Heart right ventricle (tissue), 16 donors: ENCODE measurements around the gene SEC16A. TPM values are rescaled to one million over a fixed set of nuclear protein-coding genes. Genes with fewer than 3 reads are reported as not detected.

Experiments used
- ATAC-seq, 8 donors: fragments of 200-7000 bp; cut with Tn5 transposase; one replicate each; pipeline ENCODE4 v1.9.1; 2020; ENCODE audit warnings: mild to moderate bottlenecking in 8 of 8, moderate library complexity in 8 of 8, moderate number of reproducible peaks in 1 of 8
- DNase-seq, 2 donors: peaks; one replicate each; pipeline ENCODE4 v3.0.0-alpha.2; 2020
- H3K27ac ChIP-seq, 10 donors: fragments of 200-600 bp; sonication (generic) in 2 of 10; one replicate each; pipeline versions ENCODE4 v1.5.0 to v1.8.0; 2020 to 2022; ENCODE audit warnings: mild to moderate bottlenecking in 3 of 10
- H3K27me3 ChIP-seq, 7 donors: fragments of 200-600 bp; one replicate each; pipeline ENCODE4 v1.8.0; 2021 to 2022; ENCODE audit warnings: mild to moderate bottlenecking in 2 of 7
- H3K36me3 ChIP-seq, 9 donors: fragments of 200-600 bp; sonication (generic) in 1 of 9; one replicate each; pipeline versions ENCODE4 v1.5.0 to v1.8.0; 2020 to 2022; ENCODE audit warnings: mild to moderate bottlenecking in 2 of 9
- H3K4me1 ChIP-seq, 9 donors: fragments of 200-600 bp; sonication (generic) in 1 of 9; one replicate each; pipeline versions ENCODE4 v1.5.0 to v1.8.0; 2020 to 2022; ENCODE audit warnings: mild to moderate bottlenecking in 4 of 9
- H3K4me3 ChIP-seq, 10 donors: fragments of 200-600 bp; sonication (generic) in 2 of 10; one replicate each; pipeline versions ENCODE4 v1.5.0 to v1.8.0; 2020 to 2022; ENCODE audit warnings: mild to moderate bottlenecking in 7 of 10, moderate library complexity in 2 of 10
- H3K9me3 ChIP-seq, 11 donors: fragments of 200-600 bp in 10 of 11; sonication (generic) in 2 of 11; one replicate each; pipeline versions ENCODE4 v1.5.0 to v1.8.0; 2013 to 2022; ENCODE audit warnings: mild to moderate bottlenecking in 2 of 11, control low read depth in 1 of 11, moderate library complexity in 1 of 11
- WGBS, 2 donors: extraction: QIAGEN DNeasy Blood & Tissue Kit; methylation state at CpG; one replicate each; pipeline ENCODE4 v1.1.7; 2013; ENCODE audit warnings: inconsistent platforms in 1 of 2; 5-methylcytosine and 5-hydroxymethylcytosine counted together
- intact Hi-C, 10 donors: fragments of 100-400 bp; cut with DNase I; formaldehyde crosslinking; loops; one replicate each; pipeline versions ENCODE4 v1.11.1 to v1.14.2; 2022
- polyA plus RNA-seq, 2 donors: library from polyadenylated mRNA; stranded (reverse); fragments of 200-250 nt; gene quantifications; one replicate each; pipeline ENCODE4 v1.2.3, GENCODE V29; 2013
- total RNA-seq, 10 donors: library from RNA; stranded (reverse); fragmentation: NEBNext Ultra II Directional in 3 of 10; extraction: Animal tissue kit (Norgen Biotek cat#: 25700) in 3 of 10; gene quantifications; one replicate each; pipeline versions ENCODE4 v1.2.1 to v1.2.4, GENCODE V29; 2021 to 2023
- TF ChIP-seq, protein P1 (sequence below), 9 donors: fragments of 200-600 bp; sonication (generic) in 2 of 9; IDR thresholded peaks; one replicate each; pipeline versions ENCODE4 v1.5.0 to v1.8.0; 2021 to 2022; ENCODE audit warnings: antibody characterized with exemption in 9 of 9, mild to moderate bottlenecking in 5 of 9, moderate library complexity in 1 of 9
- donor health status: Arrhythmogenic right ventricular cardiomyopathy.
- donor health status: ischemic (EF 13 %, LVEDD 7.1; RV severe dilation, severe dysfunction).
- donor health status: healthy with polysubstance abuse.
- donor health status: DM: no; HTN: yes; CAD: no.
- donor health status: DM: no; HTN: no; CAD: no.
- donor health status: ischemic (EF 25% LVEDD 6.9; RV normal size, moderate dysfunction).
- donor health status: ischemic (EF 25% LVEDD 5.7; RV mildly dilated, moderate dysfunction).
- donor health status: healthy.
- donor health status: DM: yes; HTN: yes; CAD: no.
- donor health status: Ischemic cardiomyopathy.
- donor health status: ischemic (EF 35%, LVEDD 5.7; RV mildly dilated, moderate dysfunction).
- donor health status: nonischemic (EF 11% LVEDD 7.7; RV severe dilation, severe dysfunction).
- donor health status: DM: yes; HTN: yes; CAD: no.
- donor health status: PGD.
- donor health status: ischemic (EF 29% LVEDD 5.4; RV normal size, mild dysfunction).
- donor health status: nonischemic (EF 23%, LVEDD 6.1; RV moderate dilation, normal function).

Gene SEC16A
- total and polyA plus RNA-seq, 12 donors, result 21.9 to 35.9 (median 28.6) TPM

DNA sequence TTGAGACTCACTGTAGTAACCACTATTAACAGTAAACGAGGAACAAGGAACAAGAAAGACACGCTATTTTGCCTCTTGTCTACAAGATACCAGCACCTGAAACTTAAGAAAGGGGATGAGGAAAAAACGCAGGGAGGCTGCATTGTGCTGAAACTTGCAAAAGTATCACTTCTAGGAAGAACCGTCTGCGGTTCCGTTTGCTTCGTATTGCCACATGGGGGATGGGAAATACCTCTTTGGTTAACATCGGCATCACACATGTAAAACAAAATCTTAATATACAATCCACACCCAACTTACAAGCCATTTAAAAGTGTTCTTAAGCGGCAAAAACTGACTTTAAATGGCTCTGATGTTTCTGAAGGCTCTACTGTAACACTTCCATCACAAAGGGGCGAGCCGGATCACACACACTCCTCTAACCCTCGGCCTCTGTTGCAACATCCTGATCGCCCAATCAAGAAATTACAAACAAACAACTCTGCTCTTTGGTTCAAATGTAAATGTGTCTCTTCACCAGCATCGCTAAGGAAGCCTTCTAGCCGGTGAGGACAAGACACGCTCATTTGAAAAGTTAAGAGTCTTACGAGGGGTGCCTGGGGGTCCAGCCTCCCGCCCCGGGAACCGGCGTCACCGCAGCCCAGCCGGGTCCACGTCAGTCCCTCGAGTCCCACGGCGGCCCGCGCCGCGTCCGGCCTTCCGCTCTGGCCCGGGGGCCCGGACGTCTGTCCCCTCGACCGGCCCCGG is 621 bp downstream of the SEC16A start:
- TF ChIP-seq, protein P1, sequence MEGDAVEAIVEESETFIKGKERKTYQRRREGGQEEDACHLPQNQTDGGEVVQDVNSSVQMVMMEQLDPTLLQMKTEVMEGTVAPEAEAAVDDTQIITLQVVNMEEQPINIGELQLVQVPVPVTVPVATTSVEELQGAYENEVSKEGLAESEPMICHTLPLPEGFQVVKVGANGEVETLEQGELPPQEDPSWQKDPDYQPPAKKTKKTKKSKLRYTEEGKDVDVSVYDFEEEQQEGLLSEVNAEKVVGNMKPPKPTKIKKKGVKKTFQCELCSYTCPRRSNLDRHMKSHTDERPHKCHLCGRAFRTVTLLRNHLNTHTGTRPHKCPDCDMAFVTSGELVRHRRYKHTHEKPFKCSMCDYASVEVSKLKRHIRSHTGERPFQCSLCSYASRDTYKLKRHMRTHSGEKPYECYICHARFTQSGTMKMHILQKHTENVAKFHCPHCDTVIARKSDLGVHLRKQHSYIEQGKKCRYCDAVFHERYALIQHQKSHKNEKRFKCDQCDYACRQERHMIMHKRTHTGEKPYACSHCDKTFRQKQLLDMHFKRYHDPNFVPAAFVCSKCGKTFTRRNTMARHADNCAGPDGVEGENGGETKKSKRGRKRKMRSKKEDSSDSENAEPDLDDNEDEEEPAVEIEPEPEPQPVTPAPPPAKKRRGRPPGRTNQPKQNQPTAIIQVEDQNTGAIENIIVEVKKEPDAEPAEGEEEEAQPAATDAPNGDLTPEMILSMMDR (IDR thresholded peaks at IDR 0.05), result no peak
- no peaks in the 10 kb centered on the region for H3K9me3 ChIP-seq
- peaks cover 8 to 50% (median 26%) of the 10 kb centered on the region in 9 donors for H3K4me1 ChIP-seq
- H3K36me3 ChIP-seq, result peaks cover 0 to 31% (median 6%) of the 10 kb centered on the region in 9 donors
- no peak for ATAC-seq
- no peaks in the 10 kb centered on the region for H3K27me3 ChIP-seq
- H3K27ac ChIP-seq, result peak overlapping the region; percentile 76 to 100 (median 98)
- intact Hi-C loops, result loop anchor here in 1 of 10 donors (10.0 kb wide), 1 partner anchor 63 kb away; the partner anchor contains the start of gene NOTCH1
- 1% methylated on average over 39 of the region's 39 CpGs for WGBS, 2 donors
- no peak for DNase-seq
- peak overlapping the region; percentile 77 to 96 (median 84) for H3K4me3 ChIP-seq

DNA sequence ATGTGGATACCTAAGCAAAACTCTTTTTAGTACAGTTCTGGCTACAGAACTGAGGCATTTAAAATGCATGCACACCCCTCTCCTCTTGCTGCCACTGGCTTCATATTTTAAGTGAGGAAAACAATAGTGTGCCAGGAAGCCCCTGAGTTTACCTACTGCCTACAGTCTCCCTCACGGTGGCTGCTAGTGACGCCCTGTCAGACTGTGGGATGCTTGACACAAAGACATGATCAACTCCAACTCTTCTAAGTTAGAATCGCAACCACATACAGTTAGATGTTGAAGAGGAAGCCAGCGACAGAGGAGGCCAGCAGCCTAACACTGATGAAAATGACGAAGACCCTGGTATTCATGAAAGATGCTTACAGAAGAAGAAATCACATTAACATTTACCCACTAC is 1.3 kb downstream of the SEC16A start:
- no peak for ATAC-seq

DNA sequence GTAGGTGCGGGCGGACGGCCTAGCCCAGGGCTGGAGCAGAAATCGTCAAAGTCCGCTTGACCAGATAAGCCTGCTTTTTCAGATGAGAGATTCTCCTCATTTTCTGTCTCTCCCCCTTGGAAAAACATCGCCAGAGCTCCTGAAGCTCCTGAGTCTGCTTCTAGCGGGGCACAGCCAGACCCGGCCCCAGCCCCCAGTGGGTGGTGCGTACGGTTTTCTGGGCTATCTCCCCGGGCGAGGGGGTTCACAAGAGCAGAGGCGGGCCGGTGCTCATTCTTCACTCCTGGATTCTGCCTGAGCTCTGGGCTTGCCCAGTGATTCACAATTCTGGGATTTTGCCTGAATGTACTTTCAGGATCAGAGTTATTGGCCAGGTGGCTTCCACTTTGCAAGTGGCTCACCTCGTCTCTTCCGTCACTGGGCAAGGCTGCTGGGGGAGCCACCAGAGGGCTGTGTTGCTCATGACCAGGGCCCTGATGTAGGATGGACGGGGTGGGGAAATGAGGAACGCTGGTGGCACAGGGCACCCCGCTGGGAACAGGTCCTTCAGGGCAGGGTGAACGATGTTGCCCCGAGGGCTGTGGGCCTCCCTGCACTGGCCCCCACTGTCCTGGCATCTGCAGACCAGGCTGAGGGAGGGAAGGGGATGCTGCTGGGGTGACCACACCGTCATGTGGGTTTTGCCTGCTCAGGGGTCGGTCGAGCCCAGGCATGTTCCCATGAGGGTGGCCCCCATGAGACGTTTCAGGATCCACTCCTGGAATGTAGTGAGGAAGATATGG is 6.3 kb downstream of the SEC16A start:
- TF ChIP-seq, protein P1 (IDR thresholded peaks at IDR 0.05), result no peak
- DNase-seq (no peak), ATAC-seq (no peak)
- intact Hi-C loops, result no loop called here
- Histone ChIP-seq H3K36me3 (peaks cover 4 to 88% (median 53%) of the 10 kb centered on the region in 9 donors), H3K9me3 (no peaks in the 10 kb centered on the region), H3K4me1 (peaks cover 0 to 26% (median 8%) of the 10 kb centered on the region in 9 donors), H3K27ac (no peak overlapping the region), H3K27me3 (no peaks in the 10 kb centered on the region), H3K4me3 (no peak overlapping the region)
- WGBS, 2 donors, result 88% methylated on average over 25 of the region's 25 CpGs

More for the DNA sequence above, 1.3 kb downstream of the SEC16A start:
- intact Hi-C loops, result loop anchor here in 1 of 10 donors (10.0 kb wide), 1 partner anchor 63 kb away; the partner anchor contains the start of gene NOTCH1
- WGBS, 2 donors, result 33 to 49% methylated on average over 5 of the region's 5 CpGs
- no peak for DNase-seq
- peak overlapping the region in 9 of 10 donors; percentile 78 to 96 (median 85) for H3K4me3 ChIP-seq
- no peaks in the 10 kb centered on the region for H3K9me3 ChIP-seq
- H3K27ac ChIP-seq, result peak overlapping the region in 2 of 10 donors; percentile 97 to 99
- peaks cover 8 to 50% (median 26%) of the 10 kb centered on the region in 9 donors for H3K4me1 ChIP-seq
- H3K27me3 ChIP-seq, result no peaks in the 10 kb centered on the region
- peaks cover 0 to 38% (median 13%) of the 10 kb centered on the region in 9 donors for H3K36me3 ChIP-seq
- TF ChIP-seq, protein P1 (IDR thresholded peaks at IDR 0.05), result no peak
